Measurements from ENCODE around the gene NPW.
"Not testable (repeated sequence)": the region's sequence is repeated elsewhere in the genome, so short reads cannot be mapped to it uniquely, and the experiment has no call there.

Gene NPW

DNA sequence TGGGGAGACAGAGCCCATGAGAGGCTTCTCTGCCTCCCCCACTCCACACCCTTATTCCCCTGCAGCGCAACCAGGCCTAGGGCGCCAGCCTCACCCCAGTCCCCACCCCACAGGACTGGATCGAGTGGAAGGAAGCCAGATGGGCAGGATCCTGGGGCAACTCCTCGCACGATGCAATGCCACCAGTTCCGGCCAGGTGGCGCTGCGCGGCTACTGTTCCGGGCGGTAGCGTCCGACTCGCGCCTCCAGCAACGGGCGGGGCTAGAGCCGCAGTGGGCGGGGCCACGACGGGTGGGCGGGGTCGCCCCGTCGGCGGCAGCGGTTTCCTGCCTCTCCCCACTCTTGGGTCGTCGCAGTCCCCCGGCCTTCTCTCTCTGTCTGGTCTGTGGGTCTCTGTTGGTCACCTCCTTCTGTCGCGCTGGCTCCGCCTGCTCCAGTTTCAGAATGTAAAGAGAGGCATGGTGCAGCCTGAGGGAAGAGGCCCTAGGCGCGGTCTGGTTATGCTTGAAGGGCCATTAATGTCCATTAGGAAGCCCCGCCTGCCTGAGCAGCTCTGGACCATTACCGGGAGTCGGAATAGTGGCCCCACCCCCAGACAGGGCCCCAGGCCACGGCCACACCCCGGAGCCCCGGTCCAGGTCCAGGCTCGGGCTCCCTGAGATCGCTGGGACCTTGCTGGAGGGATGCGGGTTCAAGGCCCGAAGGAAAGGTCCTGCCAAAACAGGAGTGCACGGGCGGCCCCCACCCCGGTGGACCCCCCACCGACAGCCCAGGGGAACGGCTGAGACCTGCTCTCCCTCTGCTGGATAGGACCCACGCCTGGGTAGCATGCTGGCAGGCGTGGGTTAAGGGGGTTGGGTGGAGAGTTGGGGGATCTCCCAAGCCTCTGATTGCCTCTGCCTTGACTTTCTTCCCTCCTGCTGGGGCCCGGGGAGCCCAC lies 3.8 kb downstream of the NPW start:
- DNase-seq (ENCODE audit: low read depth) = no peak

- DNase-seq (ENCODE audit: low read depth) = no peak
These were observed 4.4 kb downstream of the NPW start for GRCh38 chr16:2024032-2024420.

DNA sequence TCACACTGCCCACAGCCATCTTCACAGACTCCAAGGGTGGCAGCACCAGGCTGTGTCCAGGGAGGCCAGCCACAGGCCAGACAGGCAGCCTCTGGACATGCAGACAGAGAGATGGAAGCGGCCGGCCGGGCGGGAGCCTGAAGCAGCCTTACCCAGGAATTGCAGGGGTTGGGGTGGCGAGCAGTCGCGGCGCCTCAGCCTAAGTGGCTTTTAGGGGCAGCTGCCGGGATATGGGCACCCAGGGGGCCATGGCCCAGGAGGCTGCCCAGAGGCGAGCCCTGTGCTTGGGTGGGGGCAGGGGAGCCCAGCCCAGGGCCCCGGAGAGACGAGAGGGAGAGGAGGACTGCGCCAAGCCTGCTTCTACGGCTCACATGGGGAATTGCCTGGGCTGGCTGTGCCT lies 5.7 kb downstream of the NPW start:
- no peak for DNase-seq (ENCODE audit: low read depth)

DNA sequence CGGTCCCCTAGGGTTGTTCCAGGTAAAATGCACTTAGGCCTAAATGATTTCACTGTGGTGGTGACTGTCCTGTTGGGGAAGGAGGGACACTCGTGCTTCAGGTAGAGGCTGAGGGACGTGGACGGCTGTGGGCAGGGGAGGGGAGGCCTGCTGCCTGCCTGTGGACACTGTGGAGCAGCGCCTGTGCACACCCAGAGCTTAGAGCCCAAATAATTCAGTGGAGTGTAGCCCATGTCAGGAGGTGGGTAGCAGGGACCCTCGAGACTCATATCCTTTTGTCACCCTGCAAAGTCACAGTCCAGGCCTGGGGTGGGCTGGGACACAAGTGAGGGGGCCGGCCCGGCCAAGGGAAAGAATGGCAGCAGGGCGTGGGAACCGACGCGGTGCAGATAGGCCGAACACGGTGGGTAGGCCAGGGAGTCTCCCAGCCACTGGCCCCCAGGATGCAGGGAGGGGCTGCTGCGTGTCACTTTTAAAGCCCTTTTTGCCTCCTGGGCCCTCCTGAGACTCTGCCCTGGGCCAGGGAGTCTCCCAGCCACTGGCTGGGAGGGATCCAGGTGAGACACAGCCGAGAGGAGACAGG lies 6.4 kb downstream of the NPW start:
- no peak for DNase-seq (ENCODE audit: low read depth)

DNA sequence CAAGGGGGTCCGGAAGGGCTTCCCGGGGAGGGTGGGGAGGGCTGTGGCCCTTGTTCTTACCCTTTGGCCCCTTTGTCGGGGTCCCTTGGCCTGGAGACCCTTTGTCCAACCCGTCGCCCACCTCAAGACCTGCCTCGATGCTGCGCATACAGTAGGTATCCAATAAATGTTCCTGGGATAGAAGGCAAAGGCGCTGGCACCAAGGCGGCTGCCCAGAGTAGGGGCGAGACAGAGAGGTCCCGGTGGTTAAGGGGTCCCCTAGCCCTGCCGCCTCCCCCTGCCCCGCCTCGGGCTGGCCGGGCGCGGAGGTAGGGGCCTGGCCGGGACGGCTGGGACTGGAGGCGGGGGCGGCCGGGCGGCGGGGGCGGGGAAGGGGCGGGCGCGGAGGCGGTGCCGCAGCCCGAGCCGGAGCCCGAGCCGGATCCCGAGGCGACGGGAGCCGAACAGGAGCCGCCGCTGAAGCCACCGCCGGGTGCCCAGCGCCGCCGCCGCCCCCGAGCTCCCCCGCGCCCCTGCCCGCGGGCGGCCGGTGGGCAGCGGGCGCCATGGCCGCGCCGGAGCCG lies 7.0 kb downstream of the NPW start, which contains the start of gene NHERF2:
TSS of gene NHERF2 (plus strand) at position 442 of the 563 bp plus-strand sequence. CDS start at position 546, 104 bp downstream.
- no peak for DNase-seq (ENCODE audit: low read depth)

GRCh38 chr16:2027024-2028010 lies 7.7 kb downstream of the NPW start:
- DNase-seq (ENCODE audit: low read depth) = no peak

GRCh38 chr16:2028146-2028545 lies 8.6 kb downstream of the NPW start:
- DNase-seq (ENCODE audit: low read depth) = no peak

GRCh38 chr16:2028620-2029220 lies 9.1 kb downstream of the NPW start:
- DNase-seq (ENCODE audit: low read depth) = no peak

DNA sequence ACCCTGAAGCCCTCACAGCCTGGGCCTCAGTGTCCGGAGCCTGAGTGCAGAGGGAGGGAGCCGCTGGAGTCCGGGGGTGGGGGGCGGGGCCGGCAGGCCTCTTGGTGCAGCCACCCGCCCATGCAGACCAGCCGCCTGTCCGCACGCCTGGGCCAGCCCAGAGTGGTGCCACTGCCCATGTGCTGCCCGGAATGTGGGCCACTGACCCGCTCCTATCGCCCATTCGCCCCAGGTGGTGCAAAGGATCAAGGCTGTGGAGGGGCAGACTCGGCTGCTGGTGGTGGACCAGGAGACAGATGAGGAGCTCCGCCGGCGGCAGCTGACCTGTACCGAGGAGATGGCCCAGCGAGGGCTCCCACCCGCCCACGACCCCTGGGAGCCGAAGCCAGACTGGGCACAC lies 9.8 kb downstream of the NPW start:
- no peak for DNase-seq (ENCODE audit: low read depth)

GRCh38 chr16:2030036-2030435 lies 10.5 kb downstream of the NPW start:
- DNase-seq (ENCODE audit: low read depth) = no peak

- no peak for DNase-seq (ENCODE audit: low read depth)
These were observed 11.5 kb downstream of the NPW start for GRCh38 chr16:2031081-2031577.

DNA sequence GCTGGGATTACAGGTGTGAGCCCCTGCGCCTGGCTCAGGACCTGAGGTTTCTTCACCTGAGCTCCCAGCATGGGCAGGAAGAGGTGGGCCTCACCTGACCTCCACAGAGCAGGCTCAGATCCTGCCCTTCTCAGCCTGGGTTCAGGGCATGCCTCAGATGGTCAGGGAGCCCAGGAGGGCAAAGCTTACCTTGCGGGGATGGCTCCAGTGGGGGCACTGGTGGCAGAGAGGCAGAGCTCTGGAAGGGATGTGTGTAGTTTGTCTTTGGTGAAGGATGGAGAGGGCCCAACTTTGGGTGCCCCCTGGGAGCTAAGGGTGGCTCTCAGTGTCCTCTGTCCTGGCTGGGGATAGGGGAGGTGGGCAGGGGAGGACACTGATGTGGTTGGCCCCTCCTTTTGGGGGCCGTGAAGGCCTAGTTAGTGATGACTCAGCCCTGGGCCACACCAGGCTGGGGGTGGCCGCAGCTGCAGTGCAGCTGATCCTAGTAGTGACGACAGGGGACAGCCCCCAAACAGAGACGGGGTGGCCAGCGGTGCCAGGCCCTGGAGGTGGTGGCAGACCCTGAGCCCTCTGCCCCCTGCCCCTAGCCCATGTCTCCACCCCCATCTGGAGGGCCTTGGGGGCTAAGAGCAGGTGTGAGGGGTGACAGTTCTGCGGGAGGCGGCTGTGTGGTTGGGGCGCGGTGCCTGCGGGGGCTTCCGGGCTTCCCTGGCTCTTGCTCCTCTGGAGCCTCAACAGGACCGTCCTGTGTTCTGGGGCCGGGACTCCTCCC lies 12.9 kb downstream of the NPW start:
- no peak for DNase-seq (ENCODE audit: low read depth)

DNA sequence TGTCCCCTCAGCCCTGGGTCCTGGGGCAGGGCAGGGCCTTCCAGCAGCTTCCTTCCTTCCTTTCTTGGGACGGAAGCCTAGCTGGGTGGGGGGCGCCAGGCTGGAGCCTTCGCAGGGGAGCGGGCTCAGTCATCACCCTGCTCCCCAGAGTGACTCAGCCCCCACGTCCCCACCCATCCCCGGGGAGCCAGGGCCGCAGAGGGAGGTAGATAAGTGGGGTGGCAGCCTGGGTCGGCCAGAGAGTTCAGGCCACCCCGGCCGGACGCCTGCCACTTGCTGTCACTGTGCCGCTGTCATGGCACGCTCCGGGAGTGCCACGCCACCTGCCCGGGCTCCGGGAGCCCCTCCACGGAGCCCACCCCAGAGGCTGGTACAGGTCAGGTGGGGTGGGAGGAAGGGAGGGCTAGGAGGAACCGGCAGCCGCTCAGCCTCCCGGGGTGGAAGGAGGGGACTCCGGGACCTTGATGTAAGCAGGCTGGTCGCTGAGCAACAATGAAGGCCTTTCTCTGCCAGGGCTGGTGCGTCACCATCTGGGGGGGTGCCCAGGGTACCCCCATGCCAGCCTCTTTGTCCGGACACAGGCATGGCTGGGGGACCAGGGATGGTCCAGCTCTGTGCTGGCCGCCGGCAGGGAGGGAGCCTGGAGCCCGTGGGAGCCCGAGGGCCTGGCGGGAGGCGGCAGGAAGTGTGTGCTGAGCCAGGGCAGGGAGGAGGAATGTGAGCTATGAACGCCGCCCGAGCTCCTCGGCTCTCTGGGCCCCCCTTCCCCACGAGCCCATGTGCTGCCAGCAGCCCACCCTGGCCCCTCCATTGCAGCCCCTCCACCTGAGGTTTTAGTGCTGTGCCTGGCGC lies 13.7 kb downstream of the NPW start:
- no peak for DNase-seq (ENCODE audit: low read depth)

- DNase-seq (ENCODE audit: low read depth) = not testable (repeated sequence)
These were observed 14.5 kb downstream of the NPW start for GRCh38 chr16:2033909-2034695.

DNA sequence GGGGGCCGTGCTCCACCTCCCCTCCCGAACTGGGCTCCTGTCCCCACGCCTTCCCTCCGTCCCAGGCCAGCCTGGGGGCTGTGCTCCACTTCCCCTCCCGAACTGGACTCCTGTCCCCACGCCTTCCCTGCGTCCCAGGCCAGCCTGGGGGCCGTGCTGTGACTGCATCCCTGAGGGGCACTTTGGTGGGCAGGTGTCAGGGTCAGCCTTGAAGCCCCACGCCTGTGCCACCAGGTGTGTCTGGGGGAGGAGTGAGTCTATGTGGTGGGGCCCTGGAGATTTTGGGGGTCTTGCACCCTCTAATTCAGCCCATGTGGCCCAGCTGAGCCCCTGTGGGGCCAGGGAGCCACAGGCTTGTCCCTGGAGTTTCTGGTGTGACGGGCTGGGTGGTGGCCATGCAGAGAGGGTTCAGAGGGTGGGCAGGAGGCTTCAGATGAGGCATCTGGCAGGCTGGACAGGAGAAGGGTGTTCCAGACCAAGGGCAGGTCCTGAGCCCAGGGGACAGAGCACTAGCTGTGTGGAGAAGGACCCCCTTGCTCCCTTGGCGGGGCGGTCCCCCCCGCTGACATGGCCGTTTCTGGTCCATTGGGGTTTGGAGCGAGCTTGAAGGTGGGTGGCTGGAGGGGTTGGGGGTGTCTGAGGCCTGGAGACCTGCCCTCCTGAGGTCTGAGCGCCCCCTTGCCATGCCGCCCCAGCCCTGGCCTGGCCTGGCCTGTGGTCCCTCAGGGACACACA lies 15.3 kb downstream of the NPW start:
- DNase-seq (ENCODE audit: low read depth) = no peak

DNA sequence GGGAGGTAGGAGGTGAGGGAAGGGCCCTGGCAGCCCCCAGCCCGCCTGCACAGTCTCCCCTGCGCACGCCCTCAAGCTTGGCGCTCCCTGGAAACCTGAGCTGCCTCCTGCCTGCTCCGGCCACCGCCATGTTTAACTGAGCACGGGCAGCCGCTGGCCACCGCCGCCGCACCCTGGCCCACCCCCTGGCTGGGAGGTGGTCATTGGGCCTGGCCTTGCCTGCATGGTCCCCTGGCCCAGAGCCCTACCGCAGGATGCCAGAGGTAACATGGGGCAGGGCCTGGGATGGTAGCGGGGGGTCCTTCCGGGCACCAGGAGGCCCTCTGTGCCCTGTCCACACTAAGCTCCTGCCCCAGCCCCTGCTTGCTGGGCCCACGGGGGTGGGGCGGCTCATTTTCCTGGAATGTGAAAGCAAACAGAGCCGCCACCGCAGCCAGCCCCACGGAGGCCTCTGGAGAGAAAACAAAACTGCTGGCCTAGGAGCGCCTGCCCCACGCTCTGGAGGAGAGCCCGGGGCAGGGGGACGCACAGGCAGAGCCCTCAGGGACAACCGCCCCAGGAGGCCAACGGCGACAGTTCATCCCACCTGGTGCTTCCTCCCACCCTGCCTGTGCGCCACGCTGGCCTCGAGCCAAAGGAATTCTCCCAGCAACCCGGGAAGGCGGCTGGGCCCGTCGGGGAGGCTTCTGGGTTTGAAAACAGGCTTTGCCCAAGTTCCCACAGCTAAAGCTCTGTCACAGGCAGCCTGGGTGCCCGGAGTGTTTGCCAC lies 16.0 kb downstream of the NPW start:
- no peak for DNase-seq (ENCODE audit: low read depth)

Measured in GM04503 (cell line).